K562 (cell line): ENCODE data around the gene TARBP2. TPM values are rescaled to one million over a fixed set of nuclear protein-coding genes. Genes with fewer than 3 reads are reported as not detected.

Source experiments
- ATF7 ChIP-seq: fragments of 450-650 bp; IDR thresholded peaks from 2 replicates; pipeline ENCODE4 v1.7.1; 2014; ENCODE audit warnings: mild to moderate bottlenecking, moderate library complexity
- CEBPB ChIP-seq: fragments of 450-650 bp; IDR thresholded peaks from 2 replicates; pipeline ENCODE4 v1.6.1; 2016; ENCODE audit warnings: missing genetic modification characterization, missing compliant biosample characterization
- CHD1 ChIP-seq: fragments of 200-600 bp; sonication (generic); IDR thresholded peaks from one replicate; pipeline ENCODE4 v1.6.1; 2012; ENCODE audit warnings: mild to moderate bottlenecking, moderate library complexity, low read length, inconsistent platforms
- DPF2 ChIP-seq: fragments of 450-650 bp; IDR thresholded peaks from 2 replicates; pipeline ENCODE4 v1.6.1; 2016
- MEIS2 ChIP-seq: fragments of 450-650 bp; IDR thresholded peaks from 2 replicates; pipeline ENCODE4 v1.6.1; 2014; ENCODE audit warnings: mild to moderate bottlenecking; ENCODE audit not compliant: partially characterized antibody
- NR2C1 ChIP-seq, 2 experiments: fragments of 450-650 bp; IDR thresholded peaks; 2 replicates each; pipeline ENCODE4 v1.6.1; 2017; ENCODE audit warnings: mild to moderate bottlenecking in 2 of 2, antibody characterized with exemption in 1 of 2, inconsistent platforms in 1 of 2, missing compliant biosample characterization in 1 of 2, missing genetic modification characterization in 1 of 2
- NR2C2 ChIP-seq, 2 experiments: fragments of 200-800 bp in 1 of 2; sonication (Bioruptor generic) in 1 of 2; sonication (generic) in 1 of 2; formaldehyde crosslinking in 1 of 2; IDR thresholded peaks; 2 replicates each; pipeline versions ENCODE4 v1.6.1 to v1.8.0; 2016 to 2022; ENCODE audit warnings: mild to moderate bottlenecking in 1 of 2, missing compliant biosample characterization in 1 of 2, missing genetic modification characterization in 1 of 2, missing genetic modification reagents in 1 of 2
- RFX1 ChIP-seq: fragments of 450-650 bp; IDR thresholded peaks from 2 replicates; pipeline ENCODE4 v1.6.1; 2016; ENCODE audit warnings: mild to moderate bottlenecking, moderate library complexity
- TRIM24 ChIP-seq, 2 experiments: fragments of 450-650 bp; IDR thresholded peaks; 2 replicates each; pipeline ENCODE4 v1.6.1; 2016
- ZNF184 ChIP-seq: sonication (generic); formaldehyde crosslinking; IDR thresholded peaks from 2 replicates; pipeline ENCODE4 v1.5.0; 2020; ENCODE audit warnings: missing genetic modification reagents
- ZNF766 ChIP-seq: fragments of 200-800 bp; sonication (Bioruptor generic); conservative IDR thresholded peaks from 2 replicates; pipeline ENCODE4 v1.6.1; 2016; ENCODE audit warnings: missing genetic modification characterization, missing compliant biosample characterization
- polyA plus RNA-seq, 8 experiments: library from polyadenylated mRNA; depleted of rRNA in 4 of 8; stranded (reverse) in 5 of 8; unstranded in 3 of 8; fragments of >200 nt; fragmentation: Nextera tagmentation in 2 of 8; fragmentation: Illumina TruSeq in 1 of 8; extraction: Ambion mirVana in 2 of 8; extraction: Trizol in 1 of 8; gene quantifications; 2 replicates each; pipeline versions ENCODE4 v1.2.1 to v1.2.3, GENCODE V29; 2011 to 2014; ENCODE audit warnings: inconsistent platforms in 1 of 8, missing spikeins in 1 of 8
- total RNA-seq, 7 experiments: library from RNA; depleted of rRNA in 6 of 7; stranded (reverse); fragments of >200 nt in 6 of 7; fragmentation: Illumina TruSeq in 2 of 7; extraction: Trizol in 2 of 7; gene quantifications; 2 replicates each; pipeline versions ENCODE4 v1.2.1 to v1.2.3, GENCODE V29; 2011 to 2021; ENCODE audit warnings: low replicate concordance in 1 of 7
- TF ChIP-seq, protein P1 (sequence below), 2 experiments: fragments of 450-650 bp; formaldehyde crosslinking in 1 of 2; IDR thresholded peaks; 2 replicates each; pipeline versions ENCODE4 v1.4.0 to v1.6.1; 2014 to 2020; ENCODE audit warnings: mild to moderate bottlenecking in 2 of 2, borderline replicate concordance in 1 of 2, low read depth in 1 of 2
- TF ChIP-seq, protein P2 (sequence below), 2 experiments: IDR thresholded peaks in 1 of 2; conservative IDR thresholded peaks in 1 of 2; 2 replicates each; pipeline ENCODE4 v1.6.1; 2016; ENCODE audit warnings: low read depth in 2 of 2, mild to moderate bottlenecking in 1 of 2, missing compliant biosample characterization in 1 of 2, missing genetic modification characterization in 1 of 2, moderate library complexity in 1 of 2
- TF ChIP-seq, protein P3 (sequence below), 2 experiments: fragments of 250-450 bp in 1 of 2; fragments of 450-650 bp in 1 of 2; sonication (Bioruptor Pico) in 1 of 2; IDR thresholded peaks; 2 replicates each; pipeline versions ENCODE4 v1.6.1 to v1.8.0; 2016 to 2021; ENCODE audit warnings: mild to moderate bottlenecking in 2 of 2, moderate library complexity in 2 of 2, missing compliant biosample characterization in 1 of 2, missing genetic modification characterization in 1 of 2

TARBP2 gene
- total and polyA plus RNA-seq, 9 of the 15 experiments (the other 6 are each of a cell fraction or from before 2014, with no cell fraction given), result 5.6 to 69.0 (median 44.6) TPM

DNA sequence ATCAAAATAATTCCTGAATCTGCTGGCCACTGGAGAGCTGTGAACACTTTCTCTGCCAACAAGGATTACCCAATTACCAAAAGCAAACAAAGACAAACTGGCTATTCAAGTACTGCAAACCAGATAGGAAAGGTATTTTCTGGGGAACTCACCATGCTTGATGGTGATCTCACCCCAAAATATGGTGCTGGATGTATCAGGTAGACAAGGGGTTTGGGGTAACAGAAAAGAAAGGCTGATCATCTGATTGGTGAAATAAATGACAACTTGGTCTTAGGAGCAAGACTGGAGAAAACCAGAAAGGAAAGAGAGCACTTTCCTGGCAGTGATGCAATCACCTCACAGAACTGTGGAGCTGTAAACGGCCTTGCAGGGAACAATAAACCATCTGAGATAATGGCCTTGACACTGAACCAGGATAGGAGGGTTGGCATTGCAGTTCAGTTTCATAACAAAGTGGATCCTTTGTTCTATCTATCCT, 37.2 kb downstream of the TARBP2 start (continued):
- TF ChIP-seq, protein P1, sequence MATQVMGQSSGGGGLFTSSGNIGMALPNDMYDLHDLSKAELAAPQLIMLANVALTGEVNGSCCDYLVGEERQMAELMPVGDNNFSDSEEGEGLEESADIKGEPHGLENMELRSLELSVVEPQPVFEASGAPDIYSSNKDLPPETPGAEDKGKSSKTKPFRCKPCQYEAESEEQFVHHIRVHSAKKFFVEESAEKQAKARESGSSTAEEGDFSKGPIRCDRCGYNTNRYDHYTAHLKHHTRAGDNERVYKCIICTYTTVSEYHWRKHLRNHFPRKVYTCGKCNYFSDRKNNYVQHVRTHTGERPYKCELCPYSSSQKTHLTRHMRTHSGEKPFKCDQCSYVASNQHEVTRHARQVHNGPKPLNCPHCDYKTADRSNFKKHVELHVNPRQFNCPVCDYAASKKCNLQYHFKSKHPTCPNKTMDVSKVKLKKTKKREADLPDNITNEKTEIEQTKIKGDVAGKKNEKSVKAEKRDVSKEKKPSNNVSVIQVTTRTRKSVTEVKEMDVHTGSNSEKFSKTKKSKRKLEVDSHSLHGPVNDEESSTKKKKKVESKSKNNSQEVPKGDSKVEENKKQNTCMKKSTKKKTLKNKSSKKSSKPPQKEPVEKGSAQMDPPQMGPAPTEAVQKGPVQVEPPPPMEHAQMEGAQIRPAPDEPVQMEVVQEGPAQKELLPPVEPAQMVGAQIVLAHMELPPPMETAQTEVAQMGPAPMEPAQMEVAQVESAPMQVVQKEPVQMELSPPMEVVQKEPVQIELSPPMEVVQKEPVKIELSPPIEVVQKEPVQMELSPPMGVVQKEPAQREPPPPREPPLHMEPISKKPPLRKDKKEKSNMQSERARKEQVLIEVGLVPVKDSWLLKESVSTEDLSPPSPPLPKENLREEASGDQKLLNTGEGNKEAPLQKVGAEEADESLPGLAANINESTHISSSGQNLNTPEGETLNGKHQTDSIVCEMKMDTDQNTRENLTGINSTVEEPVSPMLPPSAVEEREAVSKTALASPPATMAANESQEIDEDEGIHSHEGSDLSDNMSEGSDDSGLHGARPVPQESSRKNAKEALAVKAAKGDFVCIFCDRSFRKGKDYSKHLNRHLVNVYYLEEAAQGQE (IDR thresholded peaks at IDR 0.05; ENCODE audit: borderline replicate concordance), result peak; percentile 61
- TF ChIP-seq, protein P1 (CRISPR knock-in tag; IDR thresholded peaks at IDR 0.05; ENCODE audit: low read depth), result no peak
- TF ChIP-seq TRIM24 (IDR thresholded peaks at IDR 0.05) (peak in 1 of 2 experiments; percentile 24; a peak in 1 of 4 replicates), ZNF184 (CRISPR knock-in tag) (no peak), ZNF766 (peak; percentile 93), MEIS2 (peak; percentile 68), NR2C1 (IDR thresholded peaks at IDR 0.05) (no peak), NR2C1 (tag; IDR thresholded peaks at IDR 0.05) (0 out of 2 replicates have a peak, but pooled peaks have one; percentile 43), CHD1 (no peak), ATF7 (peak; percentile 64; the same call in 1 of the 2 replicates), DPF2 (peak; percentile 45; the same call in 1 of the 2 replicates), CEBPB (tag) (peak; percentile 93), NR2C2 (CRISPR knock-in tag; IDR thresholded peaks at IDR 0.05) (no peak), NR2C2 (tag; IDR thresholded peaks at IDR 0.05) (no peak), RFX1 (no peak)
- TF ChIP-seq, protein P2, sequence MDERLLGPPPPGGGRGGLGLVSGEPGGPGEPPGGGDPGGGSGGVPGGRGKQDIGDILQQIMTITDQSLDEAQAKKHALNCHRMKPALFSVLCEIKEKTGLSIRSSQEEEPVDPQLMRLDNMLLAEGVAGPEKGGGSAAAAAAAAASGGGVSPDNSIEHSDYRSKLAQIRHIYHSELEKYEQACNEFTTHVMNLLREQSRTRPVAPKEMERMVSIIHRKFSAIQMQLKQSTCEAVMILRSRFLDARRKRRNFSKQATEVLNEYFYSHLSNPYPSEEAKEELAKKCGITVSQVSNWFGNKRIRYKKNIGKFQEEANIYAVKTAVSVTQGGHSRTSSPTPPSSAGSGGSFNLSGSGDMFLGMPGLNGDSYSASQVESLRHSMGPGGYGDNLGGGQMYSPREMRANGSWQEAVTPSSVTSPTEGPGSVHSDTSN (CRISPR knock-in tag; IDR thresholded peaks at IDR 0.05; ENCODE audit: low read depth), result no peak
- TF ChIP-seq, protein P2 (tag; conservative IDR thresholded peaks at IDR 0.05; ENCODE audit: low read depth), result peak; percentile 60
- TF ChIP-seq, protein P3, sequence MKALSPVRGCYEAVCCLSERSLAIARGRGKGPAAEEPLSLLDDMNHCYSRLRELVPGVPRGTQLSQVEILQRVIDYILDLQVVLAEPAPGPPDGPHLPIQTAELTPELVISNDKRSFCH (CRISPR knock-in tag; IDR thresholded peaks at IDR 0.05), result no peak
- TF ChIP-seq, protein P3 (tag; IDR thresholded peaks at IDR 0.05), result no peak
